Measurements from ENCODE around the gene KRT222.
A peak's percentile ranks its signal among the peaks of the same experiment; 100 is the strongest.

Gene KRT222

DNA sequence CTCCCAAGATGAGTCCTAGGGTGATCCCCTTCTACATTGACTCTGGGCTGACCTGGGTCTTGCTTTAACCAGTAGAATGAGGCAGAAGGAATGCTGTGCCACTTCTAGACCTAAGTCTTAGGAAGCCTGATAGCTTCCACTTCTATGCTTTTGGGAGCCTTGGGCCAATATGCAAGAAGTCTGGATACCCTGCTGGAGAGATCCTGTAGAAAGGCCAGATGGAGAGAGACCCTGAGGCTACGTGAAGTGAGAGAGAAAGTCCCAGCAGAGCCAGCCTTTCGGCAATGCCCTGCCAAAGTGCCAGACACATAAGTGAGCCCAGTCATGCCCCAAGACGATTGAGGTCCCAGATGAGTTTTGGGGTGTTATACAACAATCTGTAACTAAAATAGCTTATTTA lies 1.7 kb downstream of the KRT222 start:
- no peak overlapping the region for H3K27ac ChIP-seq
- TF ChIP-seq, protein P1, sequence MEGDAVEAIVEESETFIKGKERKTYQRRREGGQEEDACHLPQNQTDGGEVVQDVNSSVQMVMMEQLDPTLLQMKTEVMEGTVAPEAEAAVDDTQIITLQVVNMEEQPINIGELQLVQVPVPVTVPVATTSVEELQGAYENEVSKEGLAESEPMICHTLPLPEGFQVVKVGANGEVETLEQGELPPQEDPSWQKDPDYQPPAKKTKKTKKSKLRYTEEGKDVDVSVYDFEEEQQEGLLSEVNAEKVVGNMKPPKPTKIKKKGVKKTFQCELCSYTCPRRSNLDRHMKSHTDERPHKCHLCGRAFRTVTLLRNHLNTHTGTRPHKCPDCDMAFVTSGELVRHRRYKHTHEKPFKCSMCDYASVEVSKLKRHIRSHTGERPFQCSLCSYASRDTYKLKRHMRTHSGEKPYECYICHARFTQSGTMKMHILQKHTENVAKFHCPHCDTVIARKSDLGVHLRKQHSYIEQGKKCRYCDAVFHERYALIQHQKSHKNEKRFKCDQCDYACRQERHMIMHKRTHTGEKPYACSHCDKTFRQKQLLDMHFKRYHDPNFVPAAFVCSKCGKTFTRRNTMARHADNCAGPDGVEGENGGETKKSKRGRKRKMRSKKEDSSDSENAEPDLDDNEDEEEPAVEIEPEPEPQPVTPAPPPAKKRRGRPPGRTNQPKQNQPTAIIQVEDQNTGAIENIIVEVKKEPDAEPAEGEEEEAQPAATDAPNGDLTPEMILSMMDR (conservative IDR thresholded peaks at IDR 0.05), result no peak

DNA sequence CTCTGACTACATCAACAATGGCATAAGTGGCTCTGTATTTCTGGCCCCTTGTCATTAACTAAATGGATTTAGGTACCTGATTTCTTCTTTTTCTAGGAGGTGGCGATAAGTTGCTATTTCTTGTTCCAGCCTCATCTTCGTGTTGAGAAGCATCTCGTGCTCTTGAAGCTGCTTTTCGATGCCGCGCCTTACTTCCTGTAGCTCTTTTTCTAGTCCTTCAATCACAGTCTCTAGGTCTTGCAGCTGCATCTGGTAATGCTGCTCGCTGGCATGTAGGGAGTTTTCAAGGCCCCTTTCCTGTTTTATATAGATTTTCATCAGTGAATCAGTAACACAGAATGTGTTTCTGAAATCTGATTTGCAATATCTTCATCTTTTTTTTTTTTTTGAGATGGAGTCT lies 5.1 kb downstream of the KRT222 start:
- TF ChIP-seq, protein P1 (conservative IDR thresholded peaks at IDR 0.05), result no peak
- H3K27ac ChIP-seq, result no peak overlapping the region

DNA sequence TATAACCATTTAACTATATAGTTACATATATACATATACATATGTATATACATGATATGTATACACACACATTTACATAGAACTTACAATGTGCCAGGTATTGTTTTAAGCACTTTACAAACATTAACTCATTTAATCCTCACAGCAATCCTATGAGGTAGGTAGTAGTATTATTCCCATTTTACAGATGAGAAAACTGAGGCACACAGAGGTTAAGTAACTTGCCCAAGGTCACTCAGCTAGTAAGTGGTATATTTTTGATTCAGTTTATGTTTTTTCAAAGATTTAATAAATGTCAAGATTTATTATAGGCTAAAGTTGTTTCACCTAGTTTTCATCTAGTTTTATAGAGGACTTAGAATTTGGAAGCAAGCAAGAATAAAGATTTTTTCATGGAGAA lies 6.6 kb downstream of the KRT222 start:
- TF ChIP-seq, protein P1 (conservative IDR thresholded peaks at IDR 0.05), result no peak
- H3K27ac ChIP-seq, result no peak overlapping the region

DNA sequence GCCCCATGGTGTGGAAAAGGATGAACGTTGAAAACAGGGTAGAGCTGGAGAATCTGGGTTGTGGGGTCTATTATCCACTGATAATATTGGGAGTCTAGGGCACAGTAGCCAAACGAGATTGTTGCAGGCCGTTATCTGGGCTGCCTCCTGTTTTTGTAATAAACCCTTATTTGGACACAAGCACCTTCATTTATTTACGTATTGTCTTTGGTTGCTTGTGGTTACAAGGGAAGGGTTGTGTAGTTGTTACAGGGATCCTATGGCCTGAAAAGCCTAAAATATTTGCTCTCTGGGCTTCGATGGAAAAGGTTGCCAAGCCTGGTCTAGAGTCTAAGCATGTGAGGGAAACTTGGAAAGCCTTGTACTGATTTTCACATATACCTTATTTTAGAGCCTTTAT lies 13.0 kb downstream of the KRT222 start:
- H3K27ac ChIP-seq, result no peak overlapping the region
- TF ChIP-seq, protein P1 (conservative IDR thresholded peaks at IDR 0.05), result no peak

DNA sequence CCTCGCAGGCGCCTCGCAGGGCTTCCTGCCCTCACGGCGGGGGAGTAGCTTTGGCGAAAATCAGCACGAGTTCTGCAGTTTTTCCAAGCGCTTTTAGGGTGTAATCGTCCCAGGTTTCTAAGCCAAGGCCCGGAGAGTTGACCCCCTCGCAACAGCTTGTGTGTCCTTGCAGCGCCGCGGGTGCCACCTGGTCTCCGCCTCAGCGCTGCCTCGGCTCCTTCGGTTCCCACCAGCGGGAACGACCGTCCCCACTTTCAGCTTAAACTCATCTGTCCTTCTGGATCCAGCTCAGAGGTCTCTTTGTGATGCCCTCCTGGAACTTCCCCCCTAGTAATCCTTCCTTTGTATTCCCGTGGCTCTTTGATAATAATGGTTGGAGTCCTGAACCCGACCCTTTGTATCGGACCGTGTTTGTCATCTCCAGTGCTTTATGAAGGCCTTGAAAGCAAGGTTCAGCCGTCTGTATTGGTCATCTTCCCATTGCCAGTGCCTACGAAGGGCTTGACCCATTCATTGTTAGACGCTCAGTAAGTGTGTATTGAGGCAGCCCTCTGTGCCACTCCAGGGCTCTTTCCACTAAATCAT lies 16.5 kb downstream of the KRT222 start:
- TF ChIP-seq, protein P1 (conservative IDR thresholded peaks at IDR 0.05), result no peak

DNA sequence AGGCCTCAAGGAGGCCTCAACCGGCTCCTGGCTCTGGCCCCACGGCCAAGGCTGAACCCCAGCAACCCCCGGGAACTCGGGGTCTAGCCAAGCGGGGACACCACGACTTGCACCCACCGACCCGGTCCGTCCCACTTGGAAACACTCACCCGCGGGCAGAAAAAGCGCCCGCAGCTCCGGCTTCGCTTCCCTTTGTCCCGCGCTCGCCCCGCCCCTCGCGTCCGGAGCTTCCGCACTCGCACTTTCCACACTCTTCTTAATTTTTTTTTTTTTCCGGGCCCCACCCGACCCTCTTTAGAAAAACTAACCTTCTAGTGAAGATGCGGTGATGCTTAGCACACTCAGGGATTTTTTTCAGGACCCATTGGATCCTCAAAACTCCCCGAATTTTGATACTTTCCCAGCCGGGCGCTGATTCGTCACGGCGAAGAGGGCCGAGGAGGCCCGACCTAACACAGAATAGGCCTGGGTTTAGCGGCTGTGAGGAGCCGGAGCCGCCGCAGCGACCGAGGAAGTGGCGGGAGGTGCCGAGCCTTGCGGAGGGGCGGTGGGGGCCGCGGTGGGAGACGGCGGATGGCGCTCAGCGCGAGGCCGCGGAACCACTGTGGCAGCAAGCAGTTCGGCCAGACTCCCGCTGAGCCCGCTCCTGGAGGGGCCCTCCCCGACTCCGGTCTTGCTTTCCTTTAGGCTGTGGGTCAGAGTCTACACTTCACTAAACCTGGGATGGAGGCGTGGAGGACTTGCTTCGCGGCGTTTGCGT lies 17.2 kb downstream of the KRT222 start, which contains the start of gene SMARCE1:
Gene SMARCE1 (minus strand): TSS at position 195 of the 760 bp plus-strand sequence. CDS start 2,016 bp downstream, outside the sequence.
- TF ChIP-seq, protein P1 (conservative IDR thresholded peaks at IDR 0.05), result no peak
- peak within 1 kb of the TSS; percentile 98 for H3K27ac ChIP-seq

More for the DNA sequence above, 16.5 kb downstream of the KRT222 start:
- H3K27ac ChIP-seq, result peak overlapping the region; percentile 98

DNA sequence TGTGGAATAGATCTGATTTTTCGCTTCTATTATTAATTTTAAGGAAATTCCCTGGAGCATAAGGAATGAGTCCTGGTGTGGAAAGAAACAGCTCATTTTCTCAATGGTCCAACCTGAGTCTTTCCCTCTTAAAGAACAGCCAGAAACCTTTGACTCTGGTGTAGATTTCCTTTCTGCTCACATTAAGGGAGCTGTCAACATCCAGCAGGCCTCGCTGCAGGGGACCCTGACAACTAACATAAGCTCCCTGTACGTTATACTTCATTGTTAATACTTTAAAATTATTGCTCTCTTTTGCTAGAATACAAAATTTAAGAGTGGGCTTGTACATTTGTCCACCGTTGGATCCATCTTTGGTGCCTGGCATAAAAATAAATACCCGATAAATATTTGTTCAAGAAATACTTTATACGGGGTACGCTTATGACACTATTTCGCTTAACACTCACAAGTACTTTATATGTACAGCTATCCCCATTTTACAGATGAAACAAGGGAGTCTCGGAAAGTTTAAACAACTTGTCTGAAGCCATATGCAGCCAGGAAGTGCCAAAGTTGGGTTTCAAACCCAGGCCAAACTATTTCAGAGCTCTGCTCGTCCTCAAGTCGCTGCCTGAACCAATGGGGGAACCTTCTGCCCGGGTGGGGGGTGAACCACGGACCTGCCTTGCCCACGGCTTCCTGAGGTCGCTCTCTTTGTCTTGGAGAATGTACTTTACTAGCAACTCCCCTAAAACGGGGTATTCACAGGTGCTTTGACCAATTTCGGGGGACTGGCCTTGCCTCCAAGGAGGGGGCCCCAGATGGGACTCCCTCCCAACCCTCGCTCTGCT lies 18.0 kb downstream of the KRT222 start:
- peak overlapping the region; percentile 98 for H3K27ac ChIP-seq
- TF ChIP-seq, protein P1 (conservative IDR thresholded peaks at IDR 0.05), result no peak
